GM23248 (cell line): ENCODE measurements around the gene PLD2.

Source experiments
- EZH2 ChIP-seq: fragments of 200-600 bp; sonication (generic); IDR thresholded peaks from 2 replicates; pipeline ENCODE4 v1.6.1; 2018; ENCODE audit warnings: antibody characterized with exemption, mild to moderate bottlenecking; ENCODE audit not compliant: insufficient read depth, poor library complexity, severe bottlenecking
- EZH2phosphoT487 ChIP-seq: fragments of 200-600 bp; sonication (generic); IDR thresholded peaks from 2 replicates; pipeline ENCODE4 v1.6.1; 2018; ENCODE audit warnings: antibody characterized with exemption, moderate library complexity, mild to moderate bottlenecking, low read depth; ENCODE audit not compliant: insufficient read depth

- TF ChIP-seq EZH2 (no peak), EZH2phosphoT487 (no peak)
Measured at GRCh38 chr17:4856937-4857314, 50.0 kb downstream of the PLD2 start.
